ENCODE results near the gene MUS81.

Gene MUS81

GRCh38 chr11:65890324-65891218, 30.3 kb downstream of the MUS81 start, which contains the start of gene CCDC85B:
CCDC85B (plus strand) TSS chr11:65890673; CDS start chr11:65890784, 111 bp downstream.
- peak within 1 kb of the TSS; percentile 61 for H3K4me3 ChIP-seq (ENCODE audit: low read depth, low read length)

GRCh38 chr11:65891219-65892136, 31.2 kb downstream of the MUS81 start:
- H3K4me3 ChIP-seq (ENCODE audit: low read depth, low read length) = peak overlapping the region; percentile 61

- H3K4me3 ChIP-seq (ENCODE audit: low read depth, low read length) = peak overlapping the region; percentile 61
These were observed 31.9 kb downstream of the MUS81 start for GRCh38 chr11:65892137-65892540.

GRCh38 chr11:65892661-65893317, 32.6 kb downstream of the MUS81 start:
- no peak overlapping the region for H3K4me3 ChIP-seq (ENCODE audit: low read depth, low read length)

- H3K4me3 ChIP-seq (ENCODE audit: low read depth, low read length) = no peak overlapping the region
These were observed 33.9 kb downstream of the MUS81 start for GRCh38 chr11:65894034-65894591.

- H3K4me3 ChIP-seq (ENCODE audit: low read depth, low read length) = no peak overlapping the region
These were observed 35.3 kb downstream of the MUS81 start for GRCh38 chr11:65895482-65895981.

- no peak overlapping the region for H3K4me3 ChIP-seq (ENCODE audit: low read depth, low read length)
These were observed 36.1 kb downstream of the MUS81 start for GRCh38 chr11:65896034-65896999.

- H3K4me3 ChIP-seq (ENCODE audit: low read depth, low read length) = no peak overlapping the region
These were observed 36.8 kb downstream of the MUS81 start for GRCh38 chr11:65897020-65897471.

- peak overlapping the region; percentile 67 for H3K4me3 ChIP-seq (ENCODE audit: low read depth, low read length)
These were observed 38.6 kb downstream of the MUS81 start for GRCh38 chr11:65898656-65899355.

GRCh38 chr11:65899356-65900124, 39.3 kb downstream of the MUS81 start:
- peak overlapping the region; percentile 67 for H3K4me3 ChIP-seq (ENCODE audit: low read depth, low read length)

- H3K4me3 ChIP-seq (ENCODE audit: low read depth, low read length) = peak within 1 kb of the TSS; percentile 67
These were observed 40.1 kb downstream of the MUS81 start, which contains the start of gene FOSL1 for GRCh38 chr11:65900125-65900898. FOSL1 (minus strand) TSS chr11:65900388; CDS start chr11:65900339, 49 bp downstream.

- no peak overlapping the region for H3K4me3 ChIP-seq (ENCODE audit: low read depth, low read length)
These were observed 40.6 kb downstream of the MUS81 start for GRCh38 chr11:65900899-65901180.

- H3K4me3 ChIP-seq (ENCODE audit: low read depth, low read length) = no peak overlapping the region
These were observed 42.8 kb downstream of the MUS81 start for GRCh38 chr11:65903068-65903481.

GRCh38 chr11:65903715-65904114, 43.5 kb downstream of the MUS81 start:
- no peak overlapping the region for H3K4me3 ChIP-seq (ENCODE audit: low read depth, low read length)

GRCh38 chr11:65906602-65907001, 46.4 kb downstream of the MUS81 start:
- H3K4me3 ChIP-seq (ENCODE audit: low read depth, low read length) = no peak overlapping the region

- no peak overlapping the region for H3K4me3 ChIP-seq (ENCODE audit: low read depth, low read length)
These were observed 47.6 kb downstream of the MUS81 start for GRCh38 chr11:65907878-65908277.
